ENCODE data around the gene CRYBG3. TPM values are rescaled to one million over a fixed set of nuclear protein-coding genes. Genes with fewer than 3 reads are reported as not detected.

The CRYBG3 gene
- total and polyA plus RNA-seq, 2 of the 13 experiments (the other 11 are each of a cell fraction or from before 2014, with no cell fraction given): 3.8 to 15.9 TPM

DNA sequence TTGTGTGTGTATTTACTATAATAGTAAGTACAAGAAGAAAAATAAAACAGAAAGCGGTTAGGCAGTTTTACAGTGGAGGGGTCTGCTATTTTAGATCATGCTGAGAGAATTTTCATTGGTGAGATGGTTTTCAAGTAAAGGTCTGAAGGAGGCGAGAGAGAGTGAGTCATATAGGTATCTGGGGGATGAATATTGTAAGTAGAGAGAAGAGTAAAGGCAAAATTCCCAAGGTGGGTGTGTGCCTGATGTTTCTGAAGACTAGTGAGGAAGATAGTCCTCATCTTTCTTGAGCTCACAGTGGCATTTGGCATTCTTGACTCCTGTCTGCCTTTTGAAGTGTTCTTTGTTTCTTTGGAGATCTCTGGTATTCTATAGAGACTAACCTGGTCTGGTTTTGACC lies 38.6 kb downstream of the CRYBG3 start (continued):
- TF ChIP-seq, protein P1, sequence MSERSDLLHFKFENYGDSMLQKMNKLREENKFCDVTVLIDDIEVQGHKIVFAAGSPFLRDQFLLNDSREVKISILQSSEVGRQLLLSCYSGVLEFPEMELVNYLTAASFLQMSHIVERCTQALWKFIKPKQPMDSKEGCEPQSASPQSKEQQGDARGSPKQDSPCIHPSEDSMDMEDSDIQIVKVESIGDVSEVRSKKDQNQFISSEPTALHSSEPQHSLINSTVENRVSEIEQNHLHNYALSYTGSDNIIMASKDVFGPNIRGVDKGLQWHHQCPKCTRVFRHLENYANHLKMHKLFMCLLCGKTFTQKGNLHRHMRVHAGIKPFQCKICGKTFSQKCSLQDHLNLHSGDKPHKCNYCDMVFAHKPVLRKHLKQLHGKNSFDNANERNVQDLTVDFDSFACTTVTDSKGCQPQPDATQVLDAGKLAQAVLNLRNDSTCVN (CRISPR knock-in tag; IDR thresholded peaks at IDR 0.05; ENCODE audit: borderline replicate concordance): no peak
- no peak for TF ChIP-seq ZNF839 (CRISPR knock-in tag; IDR thresholded peaks at IDR 0.05; ENCODE audit: borderline replicate concordance)

GRCh38 chr3:97862582-97862981 lies 40.8 kb downstream of the CRYBG3 start:
- ChIA-PET POLR2A (no interaction called here), CTCF (ENCODE audit: low intra/inter-chr PET ratio, low total read pairs) (no interaction called here)
- Histone ChIP-seq H4K20me1 (ENCODE audit: insufficient read depth, low read length) (no peaks in the 10 kb centered on the region), H3K27me3 (ENCODE audit: control insufficient read depth in 1 of 2, insufficient read depth in 2 of 2, low read length in 2 of 2) (no peaks in the 10 kb centered on the region), H3K4me1 (ENCODE audit: insufficient read depth, low read length) (no peaks in the 10 kb centered on the region), H3K4me3 (replicated peaks in 1 of 3; ENCODE audit: insufficient read depth in 1 of 3, low read depth in 2 of 3, low read length in 3 of 3) (no peak overlapping the region), H3K79me2 (ENCODE audit: insufficient read depth, low read length) (peaks cover 6% of the 10 kb centered on the region), H3K36me3 (replicated peaks in 1 of 2; ENCODE audit: control insufficient read depth in 1 of 2, insufficient read depth in 2 of 2, low read length in 2 of 2) (no peaks in the 10 kb centered on the region; a peak in 1 of 5 replicates), H2AFZ (ENCODE audit: low read length) (no peak overlapping the region), H3K9ac (ENCODE audit: insufficient read depth, low read depth, low read length) (no peak overlapping the region), H3K9me3 (ENCODE audit: low read length) (no peaks in the 10 kb centered on the region), H3K4me2 (ENCODE audit: low read depth, low read length) (no peak overlapping the region), H3K27ac (ENCODE audit: extremely low read length, insufficient read depth, low read length) (no peak overlapping the region)
- DNase-seq (ENCODE audit: low spot score) (no peak), ATAC-seq (no peak), FAIRE-seq (no peak)
- WGBS (ENCODE audit: low lambda C conversion rate): 91% methylated on average over 1 of the region's 1 CpG
- TF ChIP-seq MEIS2 (CRISPR knock-in tag; IDR thresholded peaks at IDR 0.05): no peak
- TF ChIP-seq HDAC2 (CRISPR knock-in tag; IDR thresholded peaks at IDR 0.05): no peak
- TF ChIP-seq PAXIP1 (CRISPR knock-in tag; conservative IDR thresholded peaks at IDR 0.05): no peak
- intact Hi-C loops (cut with micrococcal nuclease; ENCODE audit: unreplicated experiment): no loop called here
- in situ Hi-C loops (cut with HindIII; ENCODE audit: extremely low pct_ligation_motif_present, low pct_unique_long_range_greater_than_20kb): no loop called here
- BruUV-seq (replicated peaks): no TSS peak
